Stimulated activated naive CD8-positive, alpha-beta T cell treated with anti-CD3 and anti-CD28 coated beads, Interleukin-15, amount 100 ng/mL, for 72 hours (primary cell): Measurements from ENCODE around the gene AKAP6.
A peak's percentile ranks its signal among the peaks of the same experiment; 100 is the strongest.

ENCODE experiments used
- ATAC-seq: fragments of 150-1000 bp; cut with Tn5 transposase; 2 replicates; pipeline ENCODE4 v1.10.0; 2021; ENCODE audit warnings: mild to moderate bottlenecking, moderate library complexity
- DNase-seq, 2 donors: peaks; one replicate each; pipeline ENCODE4 v3.0.0; 2021 to 2022
- H3K27ac Mint-ChIP-seq, 2 donors: one replicate each; pipeline ENCODE4 v1.8.0; 2022; ENCODE audit warnings: mild to moderate bottlenecking in 2 of 2, mixed read lengths in 2 of 2, moderate library complexity in 2 of 2
- H3K27me3 Mint-ChIP-seq: one replicate; pipeline ENCODE4 v1.8.0; 2022; ENCODE audit warnings: mixed read lengths
- H3K4me1 Mint-ChIP-seq: one replicate; pipeline ENCODE4 v1.8.0; 2022; ENCODE audit warnings: mild to moderate bottlenecking, mixed read lengths
- H3K4me3 Mint-ChIP-seq, 2 donors: one replicate each; pipeline ENCODE4 v1.8.0; 2022; ENCODE audit warnings: mild to moderate bottlenecking in 2 of 2, mixed read lengths in 2 of 2, moderate library complexity in 1 of 2
- H3K9me3 Mint-ChIP-seq, 2 donors: one replicate each; pipeline ENCODE4 v1.8.0; 2022; ENCODE audit warnings: mixed read lengths in 2 of 2

The AKAP6 gene, protein sequence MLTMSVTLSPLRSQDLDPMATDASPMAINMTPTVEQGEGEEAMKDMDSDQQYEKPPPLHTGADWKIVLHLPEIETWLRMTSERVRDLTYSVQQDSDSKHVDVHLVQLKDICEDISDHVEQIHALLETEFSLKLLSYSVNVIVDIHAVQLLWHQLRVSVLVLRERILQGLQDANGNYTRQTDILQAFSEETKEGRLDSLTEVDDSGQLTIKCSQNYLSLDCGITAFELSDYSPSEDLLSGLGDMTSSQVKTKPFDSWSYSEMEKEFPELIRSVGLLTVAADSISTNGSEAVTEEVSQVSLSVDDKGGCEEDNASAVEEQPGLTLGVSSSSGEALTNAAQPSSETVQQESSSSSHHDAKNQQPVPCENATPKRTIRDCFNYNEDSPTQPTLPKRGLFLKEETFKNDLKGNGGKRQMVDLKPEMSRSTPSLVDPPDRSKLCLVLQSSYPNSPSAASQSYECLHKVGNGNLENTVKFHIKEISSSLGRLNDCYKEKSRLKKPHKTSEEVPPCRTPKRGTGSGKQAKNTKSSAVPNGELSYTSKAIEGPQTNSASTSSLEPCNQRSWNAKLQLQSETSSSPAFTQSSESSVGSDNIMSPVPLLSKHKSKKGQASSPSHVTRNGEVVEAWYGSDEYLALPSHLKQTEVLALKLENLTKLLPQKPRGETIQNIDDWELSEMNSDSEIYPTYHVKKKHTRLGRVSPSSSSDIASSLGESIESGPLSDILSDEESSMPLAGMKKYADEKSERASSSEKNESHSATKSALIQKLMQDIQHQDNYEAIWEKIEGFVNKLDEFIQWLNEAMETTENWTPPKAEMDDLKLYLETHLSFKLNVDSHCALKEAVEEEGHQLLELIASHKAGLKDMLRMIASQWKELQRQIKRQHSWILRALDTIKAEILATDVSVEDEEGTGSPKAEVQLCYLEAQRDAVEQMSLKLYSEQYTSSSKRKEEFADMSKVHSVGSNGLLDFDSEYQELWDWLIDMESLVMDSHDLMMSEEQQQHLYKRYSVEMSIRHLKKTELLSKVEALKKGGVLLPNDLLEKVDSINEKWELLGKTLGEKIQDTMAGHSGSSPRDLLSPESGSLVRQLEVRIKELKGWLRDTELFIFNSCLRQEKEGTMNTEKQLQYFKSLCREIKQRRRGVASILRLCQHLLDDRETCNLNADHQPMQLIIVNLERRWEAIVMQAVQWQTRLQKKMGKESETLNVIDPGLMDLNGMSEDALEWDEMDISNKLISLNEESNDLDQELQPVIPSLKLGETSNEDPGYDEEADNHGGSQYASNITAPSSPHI (N-terminal part only)

DNA sequence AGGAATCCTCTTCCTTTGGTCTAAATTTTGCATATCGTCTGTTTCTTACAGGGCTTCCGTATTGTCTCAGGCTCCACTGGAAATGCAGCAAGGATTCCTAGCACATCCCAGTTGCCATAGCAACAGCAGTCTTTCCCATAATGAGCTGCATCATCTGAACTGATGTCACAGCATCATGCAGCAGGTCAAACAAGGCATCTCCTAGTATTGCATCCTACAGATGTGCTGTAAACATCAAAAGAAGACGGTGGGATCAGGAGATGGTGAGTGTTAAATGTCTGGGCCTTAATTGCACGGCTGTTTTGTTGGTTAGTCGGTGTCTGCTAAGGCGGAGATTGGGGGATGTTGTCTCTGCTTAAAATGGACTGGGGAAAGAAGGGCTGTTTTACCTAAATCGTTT is at the start of gene AKAP6:
Gene AKAP6, plus strand, starts transcription at position 153 of the 400 bp plus-strand sequence. CDS start 104,196 bp downstream, outside the sequence.
- Mint-ChIP-seq H3K9me3 (no peaks in the 10 kb centered on the region), H3K4me3 (no peak within 1 kb of the TSS), H3K27ac (no peak within 1 kb of the TSS), H3K27me3 (no peaks in the 10 kb centered on the region), H3K4me1 (peaks cover 10% of the 10 kb centered on the region)
- no peak for ATAC-seq
- DNase-seq, result no peak

DNA sequence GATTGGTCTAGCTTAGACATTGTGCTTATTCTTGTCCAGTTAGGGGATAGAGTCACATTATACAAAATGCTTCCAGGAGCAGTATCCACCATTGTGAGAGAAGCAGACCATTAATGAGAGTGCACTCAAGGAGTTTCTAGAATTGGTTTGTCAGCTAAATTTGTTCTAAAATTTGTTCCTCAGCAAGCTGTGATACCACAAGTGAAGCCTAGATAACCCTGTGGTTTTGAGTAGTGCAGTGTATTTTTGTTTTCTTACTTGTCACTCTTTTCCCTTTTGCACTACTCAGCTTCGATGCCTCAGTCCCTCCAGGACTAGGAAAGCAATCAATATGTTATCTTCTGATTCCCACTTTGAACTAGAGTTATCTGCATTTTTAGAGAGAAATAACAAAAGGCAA is 42.5 kb upstream of the AKAP6 start:
- peak overlapping the region in 1 of 2 donors; percentile 15 for H3K27ac Mint-ChIP-seq
- H3K27me3 Mint-ChIP-seq, result no peaks in the 10 kb centered on the region
- ATAC-seq (no peak), DNase-seq (no peak)
- H3K4me3 Mint-ChIP-seq, result no peak overlapping the region
- H3K9me3 Mint-ChIP-seq, result peaks cover 29 to 51% of the 10 kb centered on the region in 2 donors
- no peaks in the 10 kb centered on the region for H3K4me1 Mint-ChIP-seq

DNA sequence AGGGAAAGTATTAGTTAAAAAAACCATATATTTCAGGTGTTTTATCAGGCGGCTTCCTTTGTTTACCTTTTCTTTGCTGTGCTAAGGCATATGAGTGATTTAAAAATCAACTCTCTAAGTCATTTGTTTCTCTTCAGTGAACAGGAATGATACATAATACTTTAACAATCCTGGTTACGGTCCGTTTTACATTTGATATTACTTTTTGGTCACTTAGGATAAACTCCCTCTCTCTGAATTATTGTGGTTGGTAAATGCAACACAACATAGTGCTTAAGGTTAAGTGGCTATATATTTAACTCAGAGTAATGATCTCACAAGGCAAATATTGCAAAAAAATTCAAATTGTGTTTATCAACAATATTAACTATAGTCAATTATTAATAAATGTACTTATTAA is 32.7 kb upstream of the AKAP6 start:
- peaks cover 0 to 5% of the 10 kb centered on the region in 2 donors for H3K9me3 Mint-ChIP-seq
- ATAC-seq (no peak), DNase-seq (no peak)
- no peak overlapping the region for H3K27ac Mint-ChIP-seq
- no peaks in the 10 kb centered on the region for H3K4me1 Mint-ChIP-seq
- no peak overlapping the region for H3K4me3 Mint-ChIP-seq
- no peaks in the 10 kb centered on the region for H3K27me3 Mint-ChIP-seq

DNA sequence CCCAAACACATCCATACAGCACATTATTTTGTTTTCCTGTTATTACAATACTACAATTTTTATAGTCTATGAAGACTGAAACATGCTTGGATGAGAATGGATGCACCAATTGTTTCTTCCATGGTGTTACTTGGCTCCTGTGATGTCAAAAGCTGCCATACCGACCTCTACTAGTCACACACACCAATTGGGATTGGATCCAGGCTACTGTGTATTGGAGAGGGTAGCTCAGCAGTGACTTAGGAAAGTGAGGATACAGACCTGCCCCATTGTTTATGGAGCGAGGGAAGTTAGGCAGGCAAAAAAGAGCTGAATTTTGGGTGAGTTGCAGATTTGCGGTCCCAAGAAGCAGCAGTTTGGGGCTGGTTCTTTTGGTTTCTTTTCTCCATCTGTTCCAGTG is 30.8 kb upstream of the AKAP6 start:
- ATAC-seq, result no peak
- Mint-ChIP-seq H3K4me1 (no peaks in the 10 kb centered on the region), H3K9me3 (no peaks in the 10 kb centered on the region), H3K27me3 (no peaks in the 10 kb centered on the region), H3K4me3 (no peak overlapping the region), H3K27ac (no peak overlapping the region)
- DNase-seq, result no peak

DNA sequence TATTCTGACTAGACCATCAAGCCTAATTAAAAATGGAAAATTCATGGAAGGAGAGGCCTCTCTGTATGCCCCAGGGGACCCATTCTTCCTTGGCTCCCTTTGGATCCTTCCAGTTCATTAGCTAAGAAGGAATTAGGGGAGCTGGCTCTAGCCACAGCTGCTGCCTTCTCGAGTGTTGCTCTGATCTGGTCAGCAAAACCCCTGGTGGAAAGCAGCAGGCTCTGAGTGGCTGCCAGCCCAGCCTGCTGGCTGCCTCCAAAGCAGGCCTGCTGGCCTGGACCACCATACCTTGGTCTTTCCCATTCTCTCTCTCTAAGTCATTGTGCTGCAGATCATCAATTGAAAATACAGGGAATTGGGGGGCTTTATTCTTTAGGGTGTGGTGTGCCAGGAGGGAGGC is 29.0 kb upstream of the AKAP6 start:
- no peak for ATAC-seq
- no peaks in the 10 kb centered on the region for H3K4me1 Mint-ChIP-seq
- DNase-seq, result no peak
- H3K9me3 Mint-ChIP-seq, result no peaks in the 10 kb centered on the region
- no peak overlapping the region for H3K27ac Mint-ChIP-seq
- no peak overlapping the region for H3K4me3 Mint-ChIP-seq
- no peaks in the 10 kb centered on the region for H3K27me3 Mint-ChIP-seq

DNA sequence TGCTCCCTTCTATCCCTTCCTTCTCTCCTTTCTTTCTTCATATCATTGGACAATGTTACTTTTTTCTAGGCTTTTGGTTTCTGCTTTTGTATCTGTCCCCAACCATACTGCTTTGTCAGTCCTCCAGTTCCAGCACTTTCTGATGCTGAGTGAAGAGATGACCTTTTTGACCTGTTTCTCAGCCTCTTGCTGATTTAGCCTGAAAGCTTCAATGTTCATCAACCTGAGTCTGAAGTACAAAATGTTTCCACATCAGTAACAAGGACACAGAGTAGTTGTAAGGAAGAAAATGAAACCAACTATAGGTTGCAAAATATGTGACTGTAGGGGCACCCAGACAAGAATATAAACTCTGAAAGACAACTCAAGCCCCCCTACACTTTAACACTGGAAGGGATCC is 25.2 kb upstream of the AKAP6 start:
- DNase-seq (no peak), ATAC-seq (no peak)
- no peak overlapping the region for H3K4me3 Mint-ChIP-seq
- no peaks in the 10 kb centered on the region for H3K4me1 Mint-ChIP-seq
- no peaks in the 10 kb centered on the region for H3K9me3 Mint-ChIP-seq
- no peak overlapping the region for H3K27ac Mint-ChIP-seq
- no peaks in the 10 kb centered on the region for H3K27me3 Mint-ChIP-seq

DNA sequence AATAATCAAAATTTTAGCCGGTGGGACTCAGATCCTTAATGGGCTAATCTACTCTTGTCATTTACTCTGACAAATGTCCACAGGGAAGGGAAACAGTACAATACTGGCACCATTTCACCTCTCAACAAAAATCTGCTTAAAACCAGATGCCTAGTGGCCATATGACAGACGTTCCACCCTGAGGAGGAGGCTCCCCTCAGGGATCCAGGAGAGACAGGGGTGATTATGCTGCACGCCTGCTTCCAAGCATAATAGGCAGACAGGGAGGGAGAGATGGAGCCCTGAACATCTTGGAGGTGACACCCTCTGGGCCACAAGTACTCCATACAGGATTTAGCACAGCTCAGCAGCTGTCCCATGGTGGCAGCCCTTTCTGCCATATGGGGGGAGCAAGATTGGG is 24.8 kb upstream of the AKAP6 start:
- H3K4me1 Mint-ChIP-seq, result no peaks in the 10 kb centered on the region
- H3K27me3 Mint-ChIP-seq, result no peaks in the 10 kb centered on the region
- H3K4me3 Mint-ChIP-seq, result no peak overlapping the region
- no peaks in the 10 kb centered on the region for H3K9me3 Mint-ChIP-seq
- no peak for ATAC-seq
- no peak overlapping the region for H3K27ac Mint-ChIP-seq
- no peak for DNase-seq

DNA sequence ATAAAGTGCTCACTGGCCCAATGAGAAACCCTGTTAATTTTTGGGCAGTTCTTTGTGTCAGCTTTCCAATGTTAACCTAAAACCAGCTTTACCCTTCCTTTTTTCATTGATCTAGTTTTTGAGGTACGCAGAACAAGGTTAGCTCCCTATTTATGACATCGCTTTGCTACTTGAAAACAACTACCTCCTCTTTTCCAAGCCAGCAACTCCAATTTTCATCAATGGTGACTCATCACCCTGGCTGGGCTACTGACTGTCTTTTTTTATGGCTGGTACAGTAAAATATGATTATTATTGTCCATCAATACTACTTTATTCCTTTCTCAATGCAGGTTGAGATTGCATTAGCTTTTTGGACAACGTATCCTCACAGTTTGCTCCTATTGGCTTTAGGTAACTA is 22.5 kb upstream of the AKAP6 start:
- ATAC-seq, result no peak

DNA sequence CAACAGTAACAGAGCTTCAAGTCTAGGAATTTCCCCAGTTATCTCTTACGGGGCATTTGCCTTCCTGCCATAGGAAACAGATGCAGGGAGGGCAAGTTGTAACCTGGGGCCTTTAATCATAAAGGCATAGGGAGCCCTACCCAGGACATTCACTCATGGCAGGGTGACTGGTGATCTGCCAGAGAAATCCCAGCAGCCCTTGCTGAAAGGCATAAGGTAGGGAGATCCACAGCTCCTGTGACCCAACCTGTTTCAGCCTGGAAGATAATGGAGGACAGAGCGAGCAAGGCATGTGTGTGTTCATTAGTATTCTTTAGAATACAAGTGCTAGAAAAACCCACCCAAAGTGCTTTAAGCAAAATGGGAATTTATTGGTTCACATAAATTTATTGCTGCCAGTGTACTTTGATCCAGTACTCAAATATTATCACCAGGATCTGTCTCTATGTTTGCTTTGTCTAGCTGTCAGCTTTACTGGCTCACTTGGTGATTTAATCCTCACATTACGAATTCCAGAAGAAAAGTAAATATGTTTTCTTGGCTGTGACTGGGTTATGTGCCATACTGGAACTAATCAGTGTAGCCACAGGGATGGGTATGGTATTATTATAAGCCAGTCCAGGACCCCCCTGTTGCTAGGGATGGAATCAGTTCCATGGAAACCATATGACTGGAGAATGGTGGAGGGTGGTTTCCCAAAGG is 21.1 kb upstream of the AKAP6 start:
- Mint-ChIP-seq H3K9me3 (no peaks in the 10 kb centered on the region), H3K27ac (no peak overlapping the region), H3K4me3 (no peak overlapping the region), H3K4me1 (no peaks in the 10 kb centered on the region), H3K27me3 (no peaks in the 10 kb centered on the region)
- no peak for DNase-seq
- ATAC-seq, result no peak

More for the DNA sequence above, 22.5 kb upstream of the AKAP6 start:
- Mint-ChIP-seq H3K27me3 (no peaks in the 10 kb centered on the region), H3K9me3 (no peaks in the 10 kb centered on the region), H3K4me1 (no peaks in the 10 kb centered on the region), H3K4me3 (no peak overlapping the region), H3K27ac (no peak overlapping the region)
- no peak for DNase-seq

DNA sequence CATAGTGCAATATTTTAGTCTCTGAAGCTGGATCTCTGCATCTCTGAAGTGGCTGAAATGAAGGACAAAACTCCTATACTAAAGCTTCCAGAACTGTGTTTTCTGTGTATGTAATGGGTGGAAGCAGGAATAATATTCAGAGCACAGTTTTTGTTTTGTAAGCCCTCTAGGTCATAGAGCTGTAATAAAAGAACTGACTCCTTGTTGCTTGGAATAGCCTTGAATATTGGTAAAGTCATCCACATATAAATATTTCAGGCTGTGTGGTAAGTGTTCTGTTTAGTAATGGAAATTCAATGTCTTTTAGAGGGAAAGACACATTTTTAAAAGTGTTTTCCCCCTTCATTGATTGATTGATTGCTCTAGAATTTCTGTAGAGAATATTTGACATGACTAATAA is 18.2 kb upstream of the AKAP6 start:
- Mint-ChIP-seq H3K4me3 (no peak overlapping the region), H3K9me3 (no peaks in the 10 kb centered on the region), H3K27ac (no peak overlapping the region), H3K4me1 (no peaks in the 10 kb centered on the region), H3K27me3 (no peaks in the 10 kb centered on the region)
- DNase-seq (no peak), ATAC-seq (no peak)

DNA sequence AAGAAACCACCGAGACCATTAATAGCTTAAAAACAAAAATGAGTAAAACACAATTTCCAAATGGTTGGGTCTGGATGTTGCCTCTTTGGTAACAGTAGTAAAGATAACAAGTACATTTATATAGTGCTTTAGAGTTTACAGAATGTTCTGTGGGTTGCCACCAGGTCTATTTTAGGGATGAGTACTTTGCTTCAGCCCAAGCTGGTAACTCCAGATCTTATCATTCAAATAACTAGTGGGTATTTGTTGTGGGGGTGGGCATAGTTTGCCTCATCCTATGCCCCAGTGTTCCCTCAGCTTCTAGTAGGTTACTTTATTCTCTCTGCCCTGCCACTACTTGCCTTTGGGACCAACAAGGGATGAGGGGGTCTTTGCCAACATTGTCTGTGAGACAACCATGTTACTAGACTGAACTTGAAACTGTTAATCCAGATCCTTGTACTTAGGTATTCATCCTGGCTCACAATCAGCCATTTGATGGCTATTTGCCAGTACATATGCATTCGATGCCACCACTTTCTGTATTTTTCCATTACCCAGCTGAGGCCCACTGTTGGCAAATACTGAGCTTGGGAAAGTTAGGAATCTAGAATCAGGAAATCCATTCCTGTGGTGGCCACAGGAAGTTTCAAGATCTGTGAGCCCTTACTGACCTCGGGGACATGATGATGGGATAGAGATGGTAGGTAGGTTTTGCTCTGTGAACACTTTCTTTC is 17.6 kb upstream of the AKAP6 start:
- no peaks in the 10 kb centered on the region for H3K4me1 Mint-ChIP-seq
- ATAC-seq, result no peak
- no peak overlapping the region for H3K4me3 Mint-ChIP-seq
- no peak overlapping the region for H3K27ac Mint-ChIP-seq
- no peaks in the 10 kb centered on the region for H3K27me3 Mint-ChIP-seq
- DNase-seq, result no peak
- H3K9me3 Mint-ChIP-seq, result no peaks in the 10 kb centered on the region

DNA sequence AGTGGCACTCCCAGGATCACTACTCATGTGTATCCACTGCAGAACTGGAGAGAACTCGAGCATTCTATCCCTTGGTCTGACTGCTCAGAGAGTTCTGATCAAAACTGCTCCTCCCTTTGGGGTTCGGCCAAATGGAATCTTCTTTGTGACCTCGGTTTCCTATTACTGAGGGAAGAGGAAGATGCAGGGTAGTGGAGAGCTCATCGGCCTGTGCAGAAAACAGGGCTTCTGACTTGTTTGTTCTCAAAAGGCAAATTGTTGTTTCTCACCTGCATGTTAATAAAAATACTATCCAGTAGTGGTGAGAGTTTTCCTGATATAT is 17.1 kb upstream of the AKAP6 start:
- Mint-ChIP-seq H3K4me1 (no peaks in the 10 kb centered on the region), H3K27ac (no peak overlapping the region), H3K9me3 (no peaks in the 10 kb centered on the region), H3K4me3 (no peak overlapping the region), H3K27me3 (no peaks in the 10 kb centered on the region)
- no peak for ATAC-seq
- no peak for DNase-seq

DNA sequence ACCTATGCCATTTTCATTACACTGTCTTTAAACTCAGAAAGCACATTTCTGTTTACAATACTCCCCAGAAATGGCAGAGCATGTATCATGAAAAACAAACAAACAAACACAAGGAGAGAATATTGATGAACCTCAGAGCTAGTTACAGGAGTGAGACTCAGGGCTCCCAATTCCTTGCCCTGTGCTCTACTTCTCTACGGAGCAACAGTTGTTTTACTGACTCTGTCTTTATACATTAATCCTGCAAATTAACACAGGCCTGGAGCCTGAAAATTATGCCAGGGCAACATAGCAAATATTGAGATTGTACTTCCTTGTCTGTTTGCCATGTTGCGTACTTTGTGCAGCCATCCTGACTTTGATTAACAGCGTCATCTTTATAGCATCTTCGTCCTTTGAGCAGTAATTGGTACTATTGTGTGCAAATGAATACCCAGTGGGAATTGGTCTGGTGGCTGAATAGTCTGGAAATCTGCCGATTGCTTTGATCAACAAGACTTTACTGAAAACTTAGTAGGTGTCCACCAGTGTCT is 15.2 kb upstream of the AKAP6 start:
- H3K4me3 Mint-ChIP-seq, result no peak overlapping the region
- no peaks in the 10 kb centered on the region for H3K4me1 Mint-ChIP-seq
- no peak for ATAC-seq
- H3K27ac Mint-ChIP-seq, result no peak overlapping the region
- no peaks in the 10 kb centered on the region for H3K9me3 Mint-ChIP-seq
- no peaks in the 10 kb centered on the region for H3K27me3 Mint-ChIP-seq
- DNase-seq, result no peak

DNA sequence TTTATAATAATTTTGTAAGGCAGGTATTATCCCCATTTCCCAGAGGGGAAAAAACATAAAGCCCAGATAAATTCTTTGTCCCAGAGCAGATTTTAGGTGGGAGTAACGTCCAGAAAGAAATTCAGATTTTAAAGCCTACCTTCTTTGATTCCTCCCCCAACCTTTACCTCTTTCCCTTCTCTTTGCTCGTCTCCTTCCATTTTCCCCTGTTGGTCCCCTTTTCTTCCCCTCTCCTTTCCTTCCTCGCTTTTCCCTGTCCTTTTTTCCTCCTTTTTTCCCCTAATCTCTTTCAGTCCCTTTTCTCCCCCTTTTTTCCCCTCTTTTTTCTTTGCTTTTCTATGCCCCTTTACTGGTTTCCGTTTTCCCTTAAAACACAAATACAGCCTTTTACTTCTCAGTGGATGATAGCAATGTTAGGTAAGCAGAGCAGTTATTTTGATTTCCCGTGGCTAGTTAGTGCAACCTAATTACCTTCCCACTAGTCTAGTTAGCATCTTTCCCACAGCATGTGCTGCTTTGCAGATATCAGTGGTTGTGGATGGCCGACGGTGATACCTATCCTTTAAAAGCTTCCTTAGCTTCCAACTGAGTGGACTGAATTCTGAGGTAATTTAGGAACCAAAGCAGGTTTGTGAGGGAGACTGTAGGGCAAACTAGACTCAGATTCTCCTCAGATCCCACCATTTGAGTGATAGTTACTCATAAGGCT is 10.9 kb upstream of the AKAP6 start:
- DNase-seq (no peak), ATAC-seq (no peak)
- no peaks in the 10 kb centered on the region for H3K4me1 Mint-ChIP-seq
- H3K4me3 Mint-ChIP-seq, result no peak overlapping the region
- H3K27ac Mint-ChIP-seq, result no peak overlapping the region
- H3K9me3 Mint-ChIP-seq, result no peaks in the 10 kb centered on the region
- no peaks in the 10 kb centered on the region for H3K27me3 Mint-ChIP-seq
